Measurements from ENCODE around the gene ESYT2.

- TF ChIP-seq CTCF (tag by site-specific recombination; IDR thresholded peaks at IDR 0.05): no peak
- TF ChIP-seq ZNF138 (tag by site-specific recombination; IDR thresholded peaks at IDR 0.05; ENCODE audit: borderline replicate concordance): no peak
- no peak for TF ChIP-seq YY1 (tag by site-specific recombination; IDR thresholded peaks at IDR 0.05)
- TF ChIP-seq, protein P1, sequence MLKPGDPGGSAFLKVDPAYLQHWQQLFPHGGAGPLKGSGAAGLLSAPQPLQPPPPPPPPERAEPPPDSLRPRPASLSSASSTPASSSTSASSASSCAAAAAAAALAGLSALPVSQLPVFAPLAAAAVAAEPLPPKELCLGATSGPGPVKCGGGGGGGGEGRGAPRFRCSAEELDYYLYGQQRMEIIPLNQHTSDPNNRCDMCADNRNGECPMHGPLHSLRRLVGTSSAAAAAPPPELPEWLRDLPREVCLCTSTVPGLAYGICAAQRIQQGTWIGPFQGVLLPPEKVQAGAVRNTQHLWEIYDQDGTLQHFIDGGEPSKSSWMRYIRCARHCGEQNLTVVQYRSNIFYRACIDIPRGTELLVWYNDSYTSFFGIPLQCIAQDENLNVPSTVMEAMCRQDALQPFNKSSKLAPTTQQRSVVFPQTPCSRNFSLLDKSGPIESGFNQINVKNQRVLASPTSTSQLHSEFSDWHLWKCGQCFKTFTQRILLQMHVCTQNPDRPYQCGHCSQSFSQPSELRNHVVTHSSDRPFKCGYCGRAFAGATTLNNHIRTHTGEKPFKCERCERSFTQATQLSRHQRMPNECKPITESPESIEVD (tag by site-specific recombination; IDR thresholded peaks at IDR 0.05): no peak
- no peak for TF ChIP-seq ZNF274 (IDR thresholded peaks at IDR 0.05; ENCODE audit: low read length)
- no peak for TF ChIP-seq ZNF274 (tag by site-specific recombination; IDR thresholded peaks at IDR 0.05; ENCODE audit: borderline replicate concordance)
Observed at GRCh38 chr7:158796667-158797066, 32.6 kb downstream of the ESYT2 start.
